Stimulated activated effector memory CD8-positive, alpha-beta T cell treated with anti-CD3 and anti-CD28 coated beads, Interleukin-12 subunit alpha, Interleukin-12 subunit beta, amount 100 ng/mL, for 72 hours (primary cell): ENCODE results near the gene ETV6.
A peak's percentile ranks its signal among the peaks of the same experiment; 100 is the strongest.

ENCODE experiments used
- ATAC-seq: fragments of 150-1000 bp; cut with Tn5 transposase; 2 replicates; pipeline ENCODE4 v1.10.0; 2021
- DNase-seq, 2 donors: peaks; one replicate each; pipeline ENCODE4 v3.0.0; 2021 to 2022; ENCODE audit warnings: low spot score in 2 of 2
- H3K27ac Mint-ChIP-seq: one replicate; pipeline ENCODE4 v1.8.0; 2022; ENCODE audit warnings: mild to moderate bottlenecking, mixed read lengths
- H3K36me3 Mint-ChIP-seq: one replicate; pipeline ENCODE4 v1.8.0; 2022; ENCODE audit warnings: mild to moderate bottlenecking, mixed read lengths
- H3K4me1 Mint-ChIP-seq: one replicate; pipeline ENCODE4 v1.8.0; 2022; ENCODE audit warnings: mixed read lengths
- H3K4me3 Mint-ChIP-seq: one replicate; pipeline ENCODE4 v1.8.0; 2022; ENCODE audit warnings: mild to moderate bottlenecking, mixed read lengths
- H3K9me3 Mint-ChIP-seq: one replicate; pipeline ENCODE4 v1.8.0; 2022; ENCODE audit warnings: mixed read lengths

ETV6 gene

DNA sequence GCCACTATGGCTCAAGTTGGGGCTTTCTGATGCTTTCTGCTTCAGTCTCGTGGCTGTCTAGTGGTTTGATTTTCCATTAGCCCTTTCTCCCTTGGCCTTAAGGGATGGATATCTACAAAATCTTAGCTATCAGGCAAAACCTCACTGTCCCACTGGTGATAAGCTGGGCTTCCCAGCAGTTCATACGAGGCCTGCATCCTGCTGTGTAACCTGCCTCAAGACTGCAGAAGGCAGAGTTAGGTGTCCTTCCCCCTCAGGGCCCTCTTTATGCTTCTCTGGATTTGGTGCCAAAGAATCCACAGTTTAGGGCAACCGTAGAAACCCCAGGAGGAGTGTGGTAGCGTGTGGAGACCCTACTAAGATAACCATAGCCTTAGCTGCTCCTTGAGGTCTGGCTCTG lies 38.9 kb downstream of the ETV6 start:
- no peak for ATAC-seq
- Mint-ChIP-seq H3K27ac (peak overlapping the region; percentile 14), H3K4me1 (peaks cover 45% of the 10 kb centered on the region), H3K36me3 (peaks cover 33% of the 10 kb centered on the region), H3K9me3 (no peaks in the 10 kb centered on the region), H3K4me3 (no peak overlapping the region)
- no peak for DNase-seq

DNA sequence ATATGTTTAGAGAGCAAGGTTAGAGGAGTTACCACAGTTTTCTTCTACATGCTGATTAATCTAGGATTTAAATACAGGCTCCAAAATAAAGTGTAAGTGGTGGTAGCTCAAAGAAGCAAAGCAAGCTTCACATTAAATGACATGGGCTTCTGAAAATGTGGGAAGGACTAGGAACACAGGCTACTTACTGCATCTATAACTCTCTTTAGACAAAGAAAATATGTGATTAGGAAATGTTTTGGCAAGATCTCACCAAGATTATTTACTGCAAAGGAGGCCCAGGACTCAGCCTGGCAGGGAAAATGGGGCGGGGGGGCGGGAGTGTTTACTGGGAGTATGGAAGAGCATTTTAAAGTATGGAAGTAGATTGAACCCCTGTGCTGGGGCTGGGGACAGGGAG lies 39.4 kb downstream of the ETV6 start:
- no peaks in the 10 kb centered on the region for H3K9me3 Mint-ChIP-seq
- DNase-seq, result no peak
- H3K4me1 Mint-ChIP-seq, result peaks cover 50% of the 10 kb centered on the region
- ATAC-seq, result no peak
- H3K27ac Mint-ChIP-seq, result peak overlapping the region; percentile 14
- H3K36me3 Mint-ChIP-seq, result peaks cover 33% of the 10 kb centered on the region
- no peak overlapping the region for H3K4me3 Mint-ChIP-seq

- H3K9me3 Mint-ChIP-seq, result no peaks in the 10 kb centered on the region
- peaks cover 49% of the 10 kb centered on the region for H3K4me1 Mint-ChIP-seq
- no peak for ATAC-seq
- H3K27ac Mint-ChIP-seq, result peak overlapping the region; percentile 17
- peaks cover 34% of the 10 kb centered on the region for H3K36me3 Mint-ChIP-seq
- no peak for DNase-seq
- no peak overlapping the region for H3K4me3 Mint-ChIP-seq
Measured at GRCh38 chr12:11689591-11690186, 40.2 kb downstream of the ETV6 start.

DNA sequence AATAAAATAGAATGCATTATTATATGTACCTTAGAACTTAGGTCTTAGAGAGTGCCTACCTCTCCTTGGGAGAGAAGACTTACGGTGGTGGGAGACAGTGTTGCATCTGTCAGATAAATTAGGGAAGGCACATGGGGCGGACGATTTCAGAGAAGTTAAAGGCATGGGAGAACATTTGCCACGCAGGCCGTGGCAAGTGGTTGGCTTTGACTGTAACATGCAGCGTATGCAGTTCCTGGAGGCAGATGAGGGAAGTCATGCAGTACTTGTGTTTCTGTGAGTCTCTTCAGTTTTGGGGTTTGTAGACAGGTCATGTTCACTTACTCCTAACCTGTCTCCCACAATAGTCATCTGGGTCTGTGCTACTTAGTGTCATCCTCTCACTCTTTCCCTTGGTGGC lies 43.6 kb downstream of the ETV6 start:
- ATAC-seq, result no peak
- no peak for DNase-seq
- Mint-ChIP-seq H3K27ac (no peak overlapping the region), H3K9me3 (no peaks in the 10 kb centered on the region), H3K4me1 (peaks cover 57% of the 10 kb centered on the region), H3K4me3 (no peak overlapping the region), H3K36me3 (peaks cover 34% of the 10 kb centered on the region)

- Mint-ChIP-seq H3K9me3 (no peaks in the 10 kb centered on the region), H3K27ac (no peak overlapping the region), H3K4me3 (no peak overlapping the region), H3K4me1 (peaks cover 62% of the 10 kb centered on the region), H3K36me3 (peaks cover 35% of the 10 kb centered on the region)
- ATAC-seq (no peak), DNase-seq (no peak)
Measured at GRCh38 chr12:11693601-11694000, 44.1 kb downstream of the ETV6 start.

DNA sequence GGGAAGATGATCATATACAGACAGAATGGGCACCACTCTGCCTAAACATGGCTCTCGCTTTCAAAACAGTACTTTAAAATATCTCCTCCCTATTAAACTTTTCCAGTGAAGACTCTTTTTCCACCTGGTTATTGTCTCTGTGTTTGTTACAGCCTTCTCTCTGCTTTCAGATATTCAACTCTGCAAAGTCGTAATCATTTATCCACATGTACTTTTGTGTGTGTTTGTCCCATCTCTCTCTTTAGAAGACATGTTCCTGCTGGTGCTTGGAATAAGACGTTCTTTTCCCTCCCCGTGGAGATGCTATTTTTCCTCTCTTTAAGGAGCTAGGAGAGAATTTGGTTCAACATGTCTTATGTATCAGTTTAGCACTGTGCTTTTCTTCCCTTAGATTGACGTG lies 45.1 kb downstream of the ETV6 start:
- no peak overlapping the region for H3K27ac Mint-ChIP-seq
- no peaks in the 10 kb centered on the region for H3K9me3 Mint-ChIP-seq
- DNase-seq (no peak), ATAC-seq (no peak)
- H3K36me3 Mint-ChIP-seq, result peaks cover 27% of the 10 kb centered on the region
- peaks cover 67% of the 10 kb centered on the region for H3K4me1 Mint-ChIP-seq
- no peak overlapping the region for H3K4me3 Mint-ChIP-seq

DNA sequence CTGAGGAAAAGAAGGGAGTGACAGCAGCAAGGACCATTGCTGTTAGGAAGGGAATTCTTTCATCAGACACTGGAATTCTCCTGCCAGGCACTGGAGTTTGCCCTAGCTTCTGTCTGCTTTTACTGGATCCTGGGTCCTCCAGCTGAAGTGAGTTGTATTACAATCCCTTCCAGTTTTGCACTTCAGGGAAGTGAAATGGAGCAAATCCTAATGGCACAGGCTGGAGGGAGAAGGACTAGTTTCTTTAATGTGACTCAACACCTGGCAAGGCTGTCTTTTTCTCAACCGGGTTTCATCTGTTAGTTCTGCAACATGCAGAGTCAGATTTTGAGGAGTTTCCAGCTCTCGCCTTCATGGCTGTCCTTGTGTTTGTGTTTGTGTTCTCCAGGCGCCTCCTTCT lies 45.8 kb downstream of the ETV6 start:
- no peak overlapping the region for H3K27ac Mint-ChIP-seq
- H3K4me1 Mint-ChIP-seq, result peaks cover 67% of the 10 kb centered on the region
- DNase-seq (no peak), ATAC-seq (no peak)
- H3K36me3 Mint-ChIP-seq, result peaks cover 21% of the 10 kb centered on the region
- no peaks in the 10 kb centered on the region for H3K9me3 Mint-ChIP-seq
- no peak overlapping the region for H3K4me3 Mint-ChIP-seq

- ATAC-seq, result no peak
- no peaks in the 10 kb centered on the region for H3K9me3 Mint-ChIP-seq
- H3K4me1 Mint-ChIP-seq, result peaks cover 64% of the 10 kb centered on the region
- no peak overlapping the region for H3K4me3 Mint-ChIP-seq
- peaks cover 21% of the 10 kb centered on the region for H3K36me3 Mint-ChIP-seq
- DNase-seq, result no peak
- no peak overlapping the region for H3K27ac Mint-ChIP-seq
Measured at GRCh38 chr12:11696084-11696483, 46.6 kb downstream of the ETV6 start.

- no peaks in the 10 kb centered on the region for H3K9me3 Mint-ChIP-seq
- peaks cover 64% of the 10 kb centered on the region for H3K4me1 Mint-ChIP-seq
- peak overlapping the region; percentile 23 for H3K27ac Mint-ChIP-seq
- H3K4me3 Mint-ChIP-seq, result no peak overlapping the region
- DNase-seq (no peak), ATAC-seq (no peak)
- peaks cover 21% of the 10 kb centered on the region for H3K36me3 Mint-ChIP-seq
Measured at GRCh38 chr12:11697131-11697530, 47.7 kb downstream of the ETV6 start.

DNA sequence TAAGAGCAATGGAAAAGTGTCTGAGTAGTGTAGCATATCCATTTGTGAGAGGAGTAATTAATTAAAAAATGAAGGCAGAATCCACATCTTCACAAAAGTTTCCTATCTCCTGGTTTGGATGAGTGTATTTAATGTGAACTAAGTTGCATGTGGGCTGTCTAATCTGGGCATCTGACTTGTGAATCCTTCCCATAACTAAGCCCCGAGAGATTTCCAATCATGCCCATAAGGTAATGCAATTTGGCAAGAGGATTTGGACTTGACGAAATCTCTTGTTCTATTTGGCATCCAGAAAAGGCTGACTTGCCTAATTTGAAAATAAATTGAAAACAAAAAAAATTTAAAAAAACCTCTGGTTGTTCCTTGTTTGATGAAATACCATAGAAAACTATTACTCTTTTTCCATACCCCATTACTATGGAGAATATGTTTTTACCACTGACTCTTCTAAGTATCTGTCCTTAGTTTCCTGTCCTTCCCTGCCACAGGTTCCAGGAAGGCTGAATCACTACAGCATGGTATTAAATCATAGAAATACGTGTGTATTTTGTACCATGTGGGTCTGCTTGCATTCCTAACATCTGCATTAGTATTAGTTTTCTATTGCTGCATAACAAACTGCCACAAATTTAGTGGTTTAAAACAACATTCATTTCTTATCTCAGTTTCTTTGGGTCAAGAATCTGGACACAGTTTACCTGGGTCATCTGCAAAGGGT lies 48.4 kb downstream of the ETV6 start:
- no peaks in the 10 kb centered on the region for H3K9me3 Mint-ChIP-seq
- H3K4me3 Mint-ChIP-seq, result no peak overlapping the region
- H3K4me1 Mint-ChIP-seq, result peaks cover 63% of the 10 kb centered on the region
- H3K36me3 Mint-ChIP-seq, result peaks cover 25% of the 10 kb centered on the region
- ATAC-seq, result peak; percentile 36
- H3K27ac Mint-ChIP-seq, result peak overlapping the region; percentile 23
- DNase-seq, result no peak

GRCh38 chr12:11698729-11699128 lies 49.3 kb downstream of the ETV6 start:
- Mint-ChIP-seq H3K27ac (no peak overlapping the region), H3K4me3 (no peak overlapping the region), H3K36me3 (peaks cover 34% of the 10 kb centered on the region), H3K4me1 (peaks cover 64% of the 10 kb centered on the region), H3K9me3 (no peaks in the 10 kb centered on the region)
- DNase-seq (no peak), ATAC-seq (no peak)

DNA sequence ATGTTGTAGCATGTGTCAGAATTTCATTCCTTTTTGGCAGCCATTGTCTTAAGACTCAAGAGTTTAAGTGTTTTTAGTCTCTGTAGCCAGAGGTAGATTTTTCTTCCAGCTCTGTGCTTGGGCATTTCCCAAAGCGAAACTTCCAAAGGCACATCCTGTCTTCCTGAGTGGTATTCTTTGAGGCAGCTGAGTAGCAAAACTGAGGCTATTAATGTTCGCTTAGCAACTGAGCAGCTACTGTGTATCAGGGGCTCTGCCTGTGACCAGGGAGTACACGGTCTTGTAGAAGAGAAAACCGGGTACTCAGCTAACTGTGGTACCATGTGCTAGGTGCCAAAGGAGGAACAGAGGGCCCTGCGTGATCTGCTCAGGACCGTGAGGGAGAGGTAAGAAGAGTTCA lies 52.0 kb downstream of the ETV6 start:
- Mint-ChIP-seq H3K36me3 (peaks cover 29% of the 10 kb centered on the region), H3K27ac (peak overlapping the region; percentile 16), H3K4me3 (peak overlapping the region; percentile 0), H3K9me3 (no peaks in the 10 kb centered on the region), H3K4me1 (peaks cover 59% of the 10 kb centered on the region)
- no peak for ATAC-seq
- no peak for DNase-seq

DNA sequence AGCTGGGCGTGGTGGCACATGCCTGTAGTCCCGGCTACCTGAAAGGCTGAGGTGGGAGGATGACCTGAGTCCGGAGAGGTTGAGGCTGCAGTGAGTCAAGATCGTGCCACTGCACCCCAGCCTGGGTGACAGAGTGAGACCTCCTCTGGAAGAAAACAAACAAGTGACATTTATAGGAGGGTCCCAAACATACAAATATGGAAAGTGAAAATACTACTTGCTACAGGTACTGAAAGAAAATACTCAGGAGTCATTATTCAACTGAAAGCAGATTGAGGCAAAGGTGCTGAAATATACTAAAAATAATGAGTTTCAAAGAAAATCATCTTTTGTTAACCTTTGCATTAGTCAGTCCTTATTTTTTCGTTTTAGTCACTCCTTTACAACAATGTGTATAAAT lies 53.5 kb downstream of the ETV6 start:
- Mint-ChIP-seq H3K27ac (peak overlapping the region; percentile 32), H3K9me3 (no peaks in the 10 kb centered on the region), H3K36me3 (peaks cover 21% of the 10 kb centered on the region), H3K4me1 (peaks cover 55% of the 10 kb centered on the region), H3K4me3 (peak overlapping the region; percentile 56)
- DNase-seq, result no peak
- ATAC-seq, result peak; percentile 86

DNA sequence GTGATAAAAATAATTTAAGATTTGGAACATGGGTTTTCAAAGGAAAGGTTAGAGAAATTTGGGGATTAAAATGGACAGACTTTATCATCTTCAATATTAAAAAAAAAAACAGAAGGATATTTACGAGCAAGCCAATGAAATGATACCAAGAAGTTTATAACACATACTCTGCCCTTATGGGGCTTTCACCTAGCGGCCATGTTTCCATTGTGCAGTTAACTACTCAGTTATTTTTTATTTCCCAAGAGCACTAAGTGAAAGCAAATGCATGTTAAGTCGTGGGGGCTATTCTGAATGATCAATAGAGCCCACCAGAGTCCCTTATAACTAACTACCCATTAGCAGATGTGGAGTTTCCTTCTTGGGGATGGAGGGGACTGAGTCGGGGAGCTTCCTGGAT lies 53.9 kb downstream of the ETV6 start:
- no peak for ATAC-seq
- DNase-seq, result no peak
- peak overlapping the region; percentile 32 for H3K27ac Mint-ChIP-seq
- peaks cover 50% of the 10 kb centered on the region for H3K4me1 Mint-ChIP-seq
- H3K36me3 Mint-ChIP-seq, result peaks cover 19% of the 10 kb centered on the region
- peak overlapping the region; percentile 56 for H3K4me3 Mint-ChIP-seq
- H3K9me3 Mint-ChIP-seq, result no peaks in the 10 kb centered on the region

GRCh38 chr12:11704089-11704488 lies 54.6 kb downstream of the ETV6 start:
- H3K4me3 Mint-ChIP-seq, result no peak overlapping the region
- no peaks in the 10 kb centered on the region for H3K9me3 Mint-ChIP-seq
- H3K4me1 Mint-ChIP-seq, result peaks cover 47% of the 10 kb centered on the region
- ATAC-seq (no peak), DNase-seq (no peak)
- peaks cover 19% of the 10 kb centered on the region for H3K36me3 Mint-ChIP-seq
- H3K27ac Mint-ChIP-seq, result no peak overlapping the region

DNA sequence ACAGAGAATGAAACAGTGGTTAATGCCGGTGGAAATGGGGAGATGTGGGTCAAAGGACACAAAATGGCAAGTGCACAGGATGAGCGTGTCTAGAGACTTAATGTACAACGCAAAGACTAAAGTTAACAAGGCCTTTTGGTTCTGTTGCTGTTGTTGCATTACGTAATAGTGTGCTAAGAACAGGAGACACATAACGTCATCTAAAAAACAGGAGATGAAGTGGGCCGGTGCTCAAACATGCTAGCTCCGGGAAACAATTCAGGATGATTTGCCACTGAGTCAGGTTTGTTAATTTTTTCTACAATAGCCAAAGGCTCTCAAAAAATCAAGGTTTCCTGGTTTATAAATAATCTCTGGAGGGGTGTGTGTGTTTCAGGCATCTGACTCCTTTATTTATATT lies 55.5 kb downstream of the ETV6 start:
- Mint-ChIP-seq H3K36me3 (peaks cover 21% of the 10 kb centered on the region), H3K4me3 (no peak overlapping the region), H3K4me1 (peaks cover 49% of the 10 kb centered on the region), H3K9me3 (no peaks in the 10 kb centered on the region), H3K27ac (no peak overlapping the region)
- no peak for DNase-seq
- no peak for ATAC-seq
